GM18519 (cell line): ENCODE data around the gene HSPA1A.

ENCODE experiments used
- ATAC-seq: cut with Tn5 transposase; IDR thresholded peaks from one replicate; pipeline ENCODE4 v1.9.1; 2021; ENCODE audit warnings: mild to moderate bottlenecking, moderate library complexity; ENCODE audit not compliant: unreplicated experiment, low FRiP score

HSPA1A gene

GRCh38 chr6:31815025-31815838 lies at the start of gene HSPA1A, which contains the start of gene HSPA1L:
Gene HSPA1A (plus strand): TSS chr6:31815543. CDS start chr6:31815757, 214 bp downstream.
Gene HSPA1L (minus strand): TSS chr6:31815283. CDS start chr6:31811972, 3,311 bp downstream.
- ATAC-seq, result no peak

DNA sequence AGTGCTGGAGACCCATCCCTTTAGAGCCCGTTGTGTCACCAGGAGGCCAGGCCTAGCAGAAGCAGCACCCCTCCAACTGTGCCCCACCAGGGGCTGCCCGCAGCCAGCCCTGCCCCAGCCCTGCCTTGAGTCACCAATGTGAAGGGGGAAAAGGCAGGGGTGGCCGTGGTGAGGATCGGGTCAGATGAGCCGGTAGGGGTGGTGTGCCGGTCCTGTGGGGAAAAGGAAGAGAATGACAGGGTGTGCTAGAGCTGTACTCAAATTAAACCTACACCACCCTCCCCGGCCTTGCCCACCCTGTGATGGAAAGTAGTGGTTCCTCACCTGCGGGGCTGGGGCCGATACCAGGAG lies 49.8 kb upstream of the HSPA1A start:
- ATAC-seq, result no peak

DNA sequence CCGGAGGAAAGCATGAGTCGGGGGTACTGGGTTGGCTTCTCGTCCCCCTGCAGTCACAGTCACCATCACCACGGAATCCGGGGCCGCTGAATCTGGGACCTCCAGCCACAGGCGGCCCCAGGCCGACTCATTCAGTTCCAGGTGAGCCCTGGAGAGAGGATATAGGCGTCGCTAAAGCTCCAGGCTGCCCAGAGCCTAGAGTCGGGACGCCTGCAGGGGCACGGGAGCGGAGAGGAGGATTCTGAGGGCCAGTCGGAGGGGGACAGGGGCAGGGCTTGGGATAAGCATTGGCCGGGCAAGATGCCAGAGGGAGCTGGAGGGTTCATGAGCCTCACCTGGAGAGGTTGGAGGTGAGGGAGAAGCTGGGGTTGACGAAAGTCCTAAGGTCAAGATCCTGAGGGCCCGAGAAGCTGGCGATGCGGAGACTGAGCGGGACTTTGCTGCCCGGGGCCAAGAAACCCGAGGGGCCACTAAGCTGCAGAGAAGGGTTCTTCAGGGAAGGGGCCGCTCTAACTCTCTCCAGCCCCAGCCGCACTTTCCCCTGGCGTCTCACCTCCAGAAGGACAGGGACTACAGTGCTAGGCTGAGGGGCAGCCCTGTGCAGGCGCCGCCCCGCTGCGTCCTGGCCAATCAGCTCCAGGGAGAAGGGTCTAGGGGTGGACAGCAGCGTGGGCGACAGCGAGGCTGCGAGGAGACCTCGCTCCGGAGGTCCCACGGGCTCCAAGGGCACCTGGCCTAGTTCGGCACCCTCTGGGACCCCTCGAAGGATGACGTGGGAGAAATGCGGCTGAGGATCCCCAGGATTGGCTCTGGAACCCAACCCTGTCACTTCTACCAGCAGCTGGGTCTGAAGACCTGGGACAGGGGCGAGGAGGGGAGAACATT lies 49.2 kb upstream of the HSPA1A start:
- no peak for ATAC-seq

GRCh38 chr6:31767096-31767645 lies 48.2 kb upstream of the HSPA1A start:
- ATAC-seq, result no peak

DNA sequence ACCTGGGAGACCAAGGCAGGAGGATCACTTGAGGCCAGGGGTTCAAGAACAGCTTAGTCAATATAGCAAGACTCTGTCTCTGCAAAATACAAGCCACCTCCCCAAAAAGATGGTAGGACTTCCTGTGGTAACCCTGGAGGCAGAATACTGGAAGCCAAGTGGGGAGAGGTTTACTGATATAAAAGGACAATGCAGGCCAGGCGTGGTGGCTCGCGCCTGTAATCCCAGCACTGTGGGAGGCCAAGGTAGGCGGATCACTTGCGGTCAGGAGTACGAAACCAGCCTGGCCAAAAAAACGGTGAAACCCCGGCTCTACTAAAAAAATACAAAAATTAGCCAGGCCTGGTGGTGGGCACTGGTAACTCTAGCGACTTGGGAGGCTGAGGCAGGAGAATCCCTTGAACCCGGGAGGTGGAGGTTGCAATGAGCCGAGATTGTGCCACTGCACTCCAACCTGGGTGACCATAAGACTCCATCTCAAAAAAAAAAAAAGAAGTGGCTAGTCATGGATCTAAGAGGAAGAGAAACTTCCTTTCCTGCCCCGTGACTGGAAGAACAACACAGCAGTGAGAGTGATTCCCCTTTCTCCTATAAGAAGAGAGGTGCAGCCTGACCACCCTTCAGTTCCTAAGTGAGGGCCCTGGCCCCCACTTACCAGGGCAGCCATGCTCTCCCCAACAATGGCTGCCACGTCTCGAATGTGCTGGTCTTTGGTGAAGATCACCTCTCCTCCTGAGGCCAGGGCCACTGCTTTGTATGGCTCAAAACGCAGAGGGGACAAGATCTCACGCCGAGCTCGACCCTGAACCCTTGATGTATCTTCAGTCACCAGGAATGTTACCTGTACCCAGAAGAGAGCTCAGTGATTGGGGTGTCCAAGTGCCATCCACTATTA lies 46.7 kb upstream of the HSPA1A start:
- ATAC-seq, result no peak

DNA sequence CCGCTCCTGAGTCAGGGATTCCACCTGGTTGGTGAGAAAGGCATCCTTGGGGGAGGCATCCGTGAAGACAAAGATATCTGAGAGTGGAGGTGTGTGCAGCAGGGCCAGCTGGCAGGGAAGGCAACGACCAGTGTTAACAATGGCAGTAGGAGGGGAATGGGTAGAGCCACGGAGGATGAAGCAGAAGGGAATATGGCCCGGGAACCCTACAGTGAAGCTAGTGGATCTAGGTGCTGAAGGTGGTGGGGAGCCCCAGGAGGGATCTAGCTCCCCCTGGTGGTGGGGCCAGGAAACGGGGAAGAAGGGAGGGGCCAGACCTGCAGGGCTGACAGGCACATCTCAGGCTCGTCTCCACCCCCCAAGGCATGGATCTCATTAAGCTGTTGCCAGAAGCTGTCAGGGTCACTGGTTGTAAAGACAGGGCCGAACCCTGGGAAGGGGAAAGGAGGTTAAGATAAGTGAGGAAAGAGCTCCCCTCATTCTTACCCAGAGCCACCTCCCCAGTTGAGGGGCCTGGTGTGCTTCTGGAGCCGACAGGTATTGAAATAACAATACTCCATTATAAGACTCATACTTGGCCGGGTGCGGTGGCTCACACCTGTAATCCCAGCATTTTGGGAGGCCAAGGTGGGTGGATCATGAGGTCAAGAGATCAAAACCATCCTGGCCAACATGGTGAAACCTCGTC lies 45.5 kb upstream of the HSPA1A start:
- ATAC-seq, result no peak

- no peak for ATAC-seq
Measured at GRCh38 chr6:31770860-31771259, 44.5 kb upstream of the HSPA1A start.

- ATAC-seq, result no peak
Measured at GRCh38 chr6:31771992-31772358, 43.4 kb upstream of the HSPA1A start.

DNA sequence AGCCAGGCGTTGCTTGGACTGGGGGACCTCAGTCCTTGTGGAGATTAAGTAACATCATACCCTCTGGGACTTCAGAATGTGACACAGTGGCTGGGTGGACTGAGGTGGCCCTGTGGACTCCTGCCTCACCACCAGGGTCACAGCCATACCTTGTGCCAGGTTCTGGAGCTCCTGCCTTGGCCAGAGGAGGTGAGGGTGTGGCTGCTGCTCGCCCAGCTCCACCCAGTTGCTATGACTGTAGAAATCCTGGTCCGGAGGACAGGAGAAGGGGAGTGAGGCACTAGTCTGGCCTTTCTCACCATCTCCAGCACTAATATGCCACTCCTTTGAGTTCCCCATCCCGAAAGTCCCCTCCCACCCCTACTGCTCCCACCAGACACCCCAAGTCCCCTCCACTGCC lies 40.2 kb upstream of the HSPA1A start:
- ATAC-seq, result no peak

DNA sequence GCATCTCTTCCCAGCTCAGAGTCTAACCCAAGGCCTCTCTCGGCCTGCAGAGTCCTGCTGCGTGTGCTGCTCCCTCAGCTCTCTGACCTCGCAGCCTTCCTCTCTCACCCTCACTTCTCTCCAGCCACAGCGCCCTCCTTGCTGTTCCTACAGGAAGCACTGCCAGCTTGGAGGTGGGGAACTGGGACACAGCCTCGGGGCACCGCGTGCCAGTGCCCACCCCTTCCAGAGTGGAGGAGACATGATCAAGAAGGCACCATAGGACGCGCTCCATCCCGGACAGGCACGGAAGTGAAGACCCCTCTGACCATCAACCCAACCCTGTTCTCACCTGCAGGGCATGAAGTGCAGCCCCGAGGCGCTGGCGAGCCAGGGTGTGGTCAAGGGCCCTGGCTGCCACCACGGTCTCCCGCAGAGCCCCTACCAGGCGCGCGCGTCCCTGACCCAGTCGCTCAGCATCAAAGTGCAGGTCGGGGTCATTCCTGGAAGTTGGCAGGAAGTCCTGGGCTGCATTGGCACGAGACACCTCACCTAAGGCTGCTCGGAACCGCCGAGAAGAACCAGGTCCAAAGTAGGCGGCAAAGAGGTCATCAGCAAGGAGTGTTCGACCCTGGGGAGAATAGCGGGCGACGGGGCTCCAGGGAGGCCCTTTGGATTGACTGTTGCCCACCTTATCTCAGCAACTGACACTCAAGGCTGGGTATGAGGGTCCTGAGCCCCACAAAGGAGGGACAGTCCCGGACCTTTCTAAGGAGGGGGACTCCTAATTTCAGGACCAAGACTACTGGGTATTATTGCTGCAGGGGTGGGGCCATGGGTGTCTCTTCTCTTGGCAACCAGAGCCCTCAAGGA lies 39.5 kb upstream of the HSPA1A start:
- no peak for ATAC-seq

DNA sequence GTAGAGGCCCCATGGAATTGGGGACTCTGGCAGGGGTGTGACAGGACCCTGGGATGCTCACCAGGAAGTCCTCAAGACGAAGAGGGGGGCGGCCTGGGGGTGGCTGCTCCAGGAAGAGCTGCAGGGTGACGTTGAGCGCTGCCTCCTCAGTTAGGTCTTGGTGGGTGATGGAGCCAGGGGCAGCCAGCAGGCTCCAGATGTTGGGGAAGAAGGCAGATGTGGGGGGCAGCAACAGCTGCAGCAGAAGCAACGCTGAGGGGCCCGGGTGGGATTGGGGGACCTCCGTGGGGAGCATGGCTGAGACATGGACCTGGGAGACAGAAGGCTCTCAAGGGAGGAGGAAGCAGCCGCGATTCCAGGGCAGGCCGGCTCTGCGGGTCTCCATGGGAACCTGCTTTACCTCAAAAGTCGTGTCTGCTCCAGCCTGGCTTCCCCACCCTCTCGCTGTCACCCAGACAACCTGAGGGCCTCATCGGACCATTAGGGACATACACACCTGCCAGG lies 38.8 kb upstream of the HSPA1A start:
- ATAC-seq, result no peak

GRCh38 chr6:31776989-31777666 lies 38.2 kb upstream of the HSPA1A start, which contains the start of gene VWA7:
Gene VWA7 (minus strand): TSS chr6:31777328. CDS start chr6:31776779, 549 bp downstream.
- ATAC-seq, result no peak

- no peak for ATAC-seq
Measured at GRCh38 chr6:31777667-31778050, 37.7 kb upstream of the HSPA1A start.

GRCh38 chr6:31778193-31778592 lies 37.1 kb upstream of the HSPA1A start:
- ATAC-seq, result no peak

DNA sequence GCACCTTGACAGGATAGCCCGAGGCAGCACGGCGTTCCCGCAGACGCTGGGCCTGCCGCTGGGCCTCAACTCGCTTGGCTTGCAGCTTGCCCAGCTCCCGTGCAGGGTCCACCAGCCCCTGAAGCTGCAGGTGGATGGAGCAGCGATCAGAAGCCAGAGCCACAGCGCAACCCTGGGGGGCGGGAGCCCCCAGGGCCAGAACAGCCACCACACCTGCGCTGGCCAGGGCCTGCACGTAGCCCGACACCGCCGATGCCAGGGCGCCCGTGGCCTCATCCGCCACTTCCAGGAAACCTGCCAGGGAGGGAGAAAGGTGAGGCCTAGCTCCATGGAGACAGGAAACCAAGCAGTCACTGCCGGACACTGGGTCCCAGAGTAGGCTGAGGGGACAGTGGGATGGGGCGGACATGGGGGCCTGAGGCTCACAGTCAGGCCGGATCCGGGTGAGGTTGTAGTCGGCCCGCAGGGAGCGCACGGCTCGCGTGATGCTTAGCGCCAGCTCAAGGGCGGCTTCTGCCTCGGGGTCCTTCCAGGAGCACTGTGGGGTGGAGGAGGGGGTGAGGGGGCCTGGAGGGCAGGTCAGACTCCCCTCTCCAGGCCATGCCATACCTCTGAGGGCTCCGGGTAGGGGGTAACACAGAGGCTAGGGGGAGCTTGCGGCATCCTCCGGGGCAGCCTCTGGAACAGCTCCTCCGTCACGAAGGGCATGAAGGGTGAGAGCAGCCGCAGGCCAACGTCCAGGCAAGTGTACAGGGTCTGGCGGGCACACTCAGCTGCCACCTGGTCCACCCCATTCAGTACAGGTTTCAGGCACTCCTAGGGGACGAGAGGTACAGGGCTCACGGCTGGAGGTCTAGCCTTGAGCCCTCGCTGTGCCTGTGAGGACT lies 36.1 kb upstream of the HSPA1A start:
- no peak for ATAC-seq

DNA sequence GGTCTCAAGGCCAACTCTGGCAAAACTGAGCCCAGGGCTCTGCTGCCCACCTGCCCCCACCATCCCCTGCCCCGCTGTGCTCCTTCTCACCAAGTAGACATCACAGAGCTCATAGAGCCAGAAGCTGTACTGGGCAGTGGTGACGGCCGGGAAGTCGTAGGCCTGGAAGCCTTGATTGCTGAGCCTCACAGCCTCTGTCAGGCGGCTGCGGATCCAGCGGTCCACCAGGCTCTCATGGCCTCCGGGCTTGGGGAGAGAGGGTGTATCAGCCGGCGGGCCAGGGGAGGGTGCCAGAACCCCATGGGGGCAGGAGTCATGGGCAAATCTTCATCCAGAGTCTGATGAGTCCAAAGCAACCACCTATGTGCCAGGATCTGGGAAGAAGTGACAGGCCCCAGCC lies 35.4 kb upstream of the HSPA1A start:
- no peak for ATAC-seq
